ENCODE data around the gene RNASEH1. TPM values are rescaled to one million over a fixed set of nuclear protein-coding genes. Genes with fewer than 3 reads are reported as not detected.

RNASEH1 gene
- total RNA-seq, 3 donors from 2014 or later (not counting 1 experiment from before 2014, with no cell fraction given), result 25.6 to 30.6 (median 26.3) TPM

DNA sequence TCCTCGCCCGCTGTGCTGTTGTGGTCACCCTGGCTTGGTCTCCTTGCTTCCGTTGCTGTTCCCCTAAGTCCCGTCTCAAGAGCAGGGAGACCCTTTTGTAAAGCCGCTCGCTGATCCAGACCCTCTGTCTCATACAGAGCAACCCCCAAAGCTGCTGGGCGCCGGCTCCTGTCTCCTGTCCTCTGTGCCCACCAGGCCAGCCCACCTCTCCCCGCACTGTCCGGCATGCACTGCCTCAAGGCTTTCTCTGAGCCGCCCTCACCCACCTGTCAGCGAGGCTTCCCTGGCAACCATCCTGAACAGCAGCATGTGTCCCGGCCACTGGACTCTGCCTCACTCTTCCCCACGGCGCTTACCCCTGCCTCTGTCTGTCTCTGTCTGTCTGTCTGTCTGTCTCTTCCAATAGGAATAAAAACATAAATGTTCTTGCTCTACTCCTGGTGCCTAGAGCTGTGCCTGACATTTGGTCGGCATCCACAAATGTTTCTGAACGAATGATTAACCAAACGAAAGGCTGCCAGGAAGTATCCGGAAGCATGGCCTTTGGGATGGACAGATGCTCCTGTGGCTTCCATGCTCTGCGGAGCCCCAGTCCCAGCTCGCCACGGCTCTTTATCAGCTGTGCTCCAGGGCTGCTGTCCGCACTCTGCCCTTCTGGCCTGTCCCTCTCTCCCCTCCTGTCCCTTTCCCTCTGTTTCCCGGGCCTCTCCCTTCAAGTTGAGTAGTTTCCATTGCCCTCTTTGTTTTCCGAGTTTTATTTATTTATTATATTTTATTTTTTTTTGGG is 44.6 kb upstream of the RNASEH1 start:
- no peaks in the 10 kb centered on the region for H3K9me3 Mint-ChIP-seq
- no peak overlapping the region for H3K27ac Mint-ChIP-seq
- no peaks in the 10 kb centered on the region for H3K4me1 ChIP-seq (ENCODE audit: control insufficient read depth, insufficient read depth, low read length)
- H3K4me3 ChIP-seq (ENCODE audit: low read length), result no peak overlapping the region
- WGBS (ENCODE audit: insufficient coverage), result 90% methylated on average over 24 of the region's 25 CpGs
- H3K27ac ChIP-seq (ENCODE audit: low read length), result no peak overlapping the region
- no peaks in the 10 kb centered on the region for H3K27me3 ChIP-seq (ENCODE audit: control insufficient read depth, insufficient read depth, low read length)
- H3K27me3 Mint-ChIP-seq (ENCODE audit: low read depth in 2 of 2), result no peaks in the 10 kb centered on the region
- intact Hi-C loops (cut with micrococcal nuclease), result no loop called here
- no peak overlapping the region for H3K4me3 Mint-ChIP-seq
- ATAC-seq, result no peak
- H3K36me3 ChIP-seq (ENCODE audit: control insufficient read depth, insufficient read depth, low read length), result no peaks in the 10 kb centered on the region
- H3K36me3 Mint-ChIP-seq, result no peaks in the 10 kb centered on the region
- no peaks in the 10 kb centered on the region for H3K4me1 Mint-ChIP-seq
- TF ChIP-seq, protein P1, sequence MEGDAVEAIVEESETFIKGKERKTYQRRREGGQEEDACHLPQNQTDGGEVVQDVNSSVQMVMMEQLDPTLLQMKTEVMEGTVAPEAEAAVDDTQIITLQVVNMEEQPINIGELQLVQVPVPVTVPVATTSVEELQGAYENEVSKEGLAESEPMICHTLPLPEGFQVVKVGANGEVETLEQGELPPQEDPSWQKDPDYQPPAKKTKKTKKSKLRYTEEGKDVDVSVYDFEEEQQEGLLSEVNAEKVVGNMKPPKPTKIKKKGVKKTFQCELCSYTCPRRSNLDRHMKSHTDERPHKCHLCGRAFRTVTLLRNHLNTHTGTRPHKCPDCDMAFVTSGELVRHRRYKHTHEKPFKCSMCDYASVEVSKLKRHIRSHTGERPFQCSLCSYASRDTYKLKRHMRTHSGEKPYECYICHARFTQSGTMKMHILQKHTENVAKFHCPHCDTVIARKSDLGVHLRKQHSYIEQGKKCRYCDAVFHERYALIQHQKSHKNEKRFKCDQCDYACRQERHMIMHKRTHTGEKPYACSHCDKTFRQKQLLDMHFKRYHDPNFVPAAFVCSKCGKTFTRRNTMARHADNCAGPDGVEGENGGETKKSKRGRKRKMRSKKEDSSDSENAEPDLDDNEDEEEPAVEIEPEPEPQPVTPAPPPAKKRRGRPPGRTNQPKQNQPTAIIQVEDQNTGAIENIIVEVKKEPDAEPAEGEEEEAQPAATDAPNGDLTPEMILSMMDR (IDR thresholded peaks at IDR 0.05), result no peak
- H3K9me3 ChIP-seq (ENCODE audit: control insufficient read depth, insufficient read depth, low read length), result no peaks in the 10 kb centered on the region
- DNase-seq, result no peak

DNA sequence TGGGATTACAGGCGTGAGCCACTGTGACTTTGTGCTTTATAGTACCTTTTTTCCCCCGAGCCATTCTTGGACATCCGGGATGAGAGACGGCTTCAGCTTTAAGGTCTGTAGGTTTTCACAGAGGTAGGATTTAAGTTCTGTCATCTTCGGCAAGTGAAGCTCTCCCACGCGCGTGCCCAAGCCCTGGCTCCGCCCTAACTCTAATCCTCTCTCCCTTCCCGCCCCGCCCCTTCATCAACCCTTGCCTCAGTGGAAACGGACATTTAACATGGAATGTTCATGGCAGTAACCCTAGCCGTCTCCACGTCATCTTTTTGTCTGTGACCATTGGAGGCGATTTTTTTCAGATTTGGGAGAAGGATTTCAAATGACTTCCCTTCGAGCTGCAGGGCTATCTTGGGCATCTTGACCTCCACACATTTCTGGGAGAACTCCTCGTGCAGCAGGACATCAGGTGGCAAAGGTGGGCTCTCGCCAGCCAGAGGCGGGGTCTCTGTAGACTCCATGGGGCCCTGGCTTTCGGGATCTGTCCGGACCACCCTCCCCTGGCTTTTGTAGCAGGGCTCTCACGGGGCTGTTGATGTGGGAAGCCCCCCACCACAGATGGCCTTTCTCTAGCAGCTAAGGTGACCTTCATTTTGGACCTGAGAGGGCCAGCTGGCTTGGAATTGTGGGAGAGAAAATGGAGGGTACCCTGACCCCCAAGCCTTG is 43.6 kb upstream of the RNASEH1 start:
- H3K36me3 Mint-ChIP-seq, result no peaks in the 10 kb centered on the region
- no peaks in the 10 kb centered on the region for H3K27me3 Mint-ChIP-seq (ENCODE audit: low read depth in 2 of 2)
- Histone ChIP-seq H3K27me3 (ENCODE audit: control insufficient read depth, insufficient read depth, low read length) (no peaks in the 10 kb centered on the region), H3K27ac (ENCODE audit: low read length) (no peak overlapping the region), H3K36me3 (ENCODE audit: control insufficient read depth, insufficient read depth, low read length) (no peaks in the 10 kb centered on the region), H3K4me1 (ENCODE audit: control insufficient read depth, insufficient read depth, low read length) (no peaks in the 10 kb centered on the region), H3K9me3 (ENCODE audit: control insufficient read depth, insufficient read depth, low read length) (no peaks in the 10 kb centered on the region), H3K4me3 (ENCODE audit: low read length) (no peak overlapping the region)
- WGBS (ENCODE audit: insufficient coverage), result 86% methylated on average over 22 of the region's 22 CpGs
- no peak for ATAC-seq
- intact Hi-C loops (cut with micrococcal nuclease), result no loop called here
- H3K4me3 Mint-ChIP-seq, result no peak overlapping the region
- no peaks in the 10 kb centered on the region for H3K4me1 Mint-ChIP-seq
- TF ChIP-seq, protein P1 (IDR thresholded peaks at IDR 0.05), result no peak
- H3K27ac Mint-ChIP-seq, result no peak overlapping the region
- H3K9me3 Mint-ChIP-seq, result no peaks in the 10 kb centered on the region
- no peak for DNase-seq

DNA sequence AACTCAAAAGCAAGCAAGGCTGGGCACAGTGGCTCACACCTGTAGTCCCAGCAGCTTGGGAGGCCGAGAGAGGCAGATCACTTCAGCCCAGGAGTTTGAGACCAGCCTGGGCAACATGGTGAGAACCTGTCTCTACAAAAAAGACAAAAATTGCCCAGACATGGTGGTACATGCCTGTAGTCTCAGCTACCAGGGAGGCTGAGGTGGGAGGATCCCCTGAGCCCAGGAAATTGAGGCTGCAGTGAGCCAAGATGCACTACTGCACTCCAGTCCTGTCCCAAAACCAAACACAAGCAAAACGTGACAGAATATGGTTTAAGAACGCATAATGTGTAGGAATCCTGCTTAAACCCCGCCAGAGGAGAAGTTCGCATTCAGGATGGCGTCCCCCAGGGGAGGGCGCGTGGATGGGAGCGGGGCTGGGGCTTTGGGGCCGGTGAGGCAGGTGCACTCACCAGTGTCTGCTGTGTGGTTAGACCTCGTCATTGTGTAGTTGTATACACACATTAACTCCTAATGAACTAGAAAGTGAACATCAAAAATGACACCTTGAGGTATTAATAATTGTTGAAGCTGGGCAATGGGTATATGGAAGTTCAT is 42.2 kb upstream of the RNASEH1 start:
- H3K27me3 ChIP-seq (ENCODE audit: control insufficient read depth, insufficient read depth, low read length), result no peaks in the 10 kb centered on the region
- no peaks in the 10 kb centered on the region for H3K4me1 Mint-ChIP-seq
- no peak overlapping the region for H3K4me3 ChIP-seq (ENCODE audit: low read length)
- no peaks in the 10 kb centered on the region for H3K9me3 Mint-ChIP-seq
- H3K36me3 Mint-ChIP-seq, result no peaks in the 10 kb centered on the region
- TF ChIP-seq, protein P1 (IDR thresholded peaks at IDR 0.05), result no peak
- no peaks in the 10 kb centered on the region for H3K36me3 ChIP-seq (ENCODE audit: control insufficient read depth, insufficient read depth, low read length)
- 88% methylated on average over 10 of the region's 11 CpGs for WGBS (ENCODE audit: insufficient coverage)
- H3K27ac ChIP-seq (ENCODE audit: low read length), result no peak overlapping the region
- no peaks in the 10 kb centered on the region for H3K9me3 ChIP-seq (ENCODE audit: control insufficient read depth, insufficient read depth, low read length)
- H3K4me1 ChIP-seq (ENCODE audit: control insufficient read depth, insufficient read depth, low read length), result no peaks in the 10 kb centered on the region
- no peaks in the 10 kb centered on the region for H3K27me3 Mint-ChIP-seq (ENCODE audit: low read depth in 2 of 2)
- no peak overlapping the region for H3K27ac Mint-ChIP-seq
- H3K4me3 Mint-ChIP-seq, result no peak overlapping the region
- ATAC-seq (no peak), DNase-seq (no peak)
- intact Hi-C loops (cut with micrococcal nuclease), result no loop called here

Measured in natural killer cell (primary cell).